ENCODE measurements around the gene BRD4.

Gene BRD4

DNA sequence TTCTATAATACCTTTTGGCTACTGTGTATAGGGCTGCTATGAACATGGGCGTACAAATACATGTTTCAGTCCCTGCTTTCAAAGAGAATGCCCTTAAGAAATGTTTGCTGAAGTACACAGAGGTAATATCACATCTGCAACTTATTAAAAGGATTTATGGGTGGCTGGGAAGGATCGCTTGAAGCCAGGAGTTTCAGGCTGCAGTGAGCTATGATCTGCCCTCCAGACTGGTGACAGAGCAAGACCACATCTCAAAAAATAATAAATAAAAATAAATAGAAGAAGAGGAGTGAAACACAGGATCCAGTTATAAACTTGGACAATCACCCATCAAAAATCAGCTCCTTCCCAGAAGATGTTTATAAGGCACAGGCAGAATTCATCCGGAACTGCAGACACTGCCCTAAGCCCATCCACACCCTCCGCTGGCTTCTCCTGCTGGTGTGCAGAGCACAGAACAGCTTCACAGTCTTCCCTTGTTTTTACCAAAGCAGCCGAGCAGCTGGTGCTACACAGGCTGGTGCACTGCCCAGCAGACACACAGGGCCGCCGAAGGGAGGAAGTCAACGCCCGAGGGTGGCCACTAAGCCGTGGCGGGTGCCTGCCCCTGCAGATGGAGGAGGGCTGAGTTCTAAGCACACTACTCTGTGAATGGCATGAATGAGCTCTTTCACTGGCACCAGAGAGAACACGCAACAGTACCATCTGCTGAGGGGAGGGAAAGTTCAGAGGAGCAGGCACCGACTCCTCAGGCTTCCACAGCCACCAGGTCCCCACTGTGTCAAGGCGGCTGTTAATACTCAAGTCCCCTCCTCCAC, 44.0 kb downstream of the BRD4 start:
- DNase-seq: no peak

GRCh38 chr19:15287496-15287895, 44.8 kb downstream of the BRD4 start:
- DNase-seq: no peak

DNA sequence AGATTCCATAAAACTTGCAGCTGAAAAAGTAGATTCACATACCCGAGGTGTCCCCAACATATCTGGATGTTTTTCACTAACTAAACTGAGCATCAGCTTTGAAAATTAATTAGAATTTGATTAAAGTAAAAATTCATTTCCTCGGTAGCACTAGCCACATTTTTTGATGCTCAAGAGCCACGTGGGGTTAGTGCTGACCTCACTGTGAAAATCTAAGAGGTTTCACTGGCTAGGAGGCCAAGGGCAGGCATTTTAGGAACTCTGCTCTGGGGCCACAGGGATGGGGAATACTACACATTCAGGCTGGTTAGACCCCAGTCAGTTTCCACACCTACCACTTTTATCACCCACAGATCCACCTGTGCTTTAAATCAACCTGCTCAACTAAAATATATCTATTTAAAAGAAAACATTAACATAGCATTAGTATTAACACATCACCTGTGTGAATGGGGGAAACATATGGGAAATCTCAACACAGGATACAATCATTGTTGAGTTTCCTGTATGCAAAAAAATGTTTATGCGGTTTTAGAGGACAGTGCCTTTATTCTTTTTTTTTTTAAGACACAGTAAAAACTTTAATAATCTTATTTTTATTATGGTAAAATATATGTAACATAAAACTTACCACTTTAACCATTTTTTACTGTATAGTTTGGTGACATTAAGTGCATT, 45.5 kb downstream of the BRD4 start:
- no peak for DNase-seq

GRCh38 chr19:15285896-15286591, 46.3 kb downstream of the BRD4 start:
- DNase-seq: no peak

- no peak for DNase-seq
These were observed 47.4 kb downstream of the BRD4 start for GRCh38 chr19:15284896-15285295.

GRCh38 chr19:15284091-15284490, 48.2 kb downstream of the BRD4 start:
- no peak for DNase-seq

- no peak for DNase-seq
These were observed 49.0 kb downstream of the BRD4 start for GRCh38 chr19:15283141-15283883.

DNA sequence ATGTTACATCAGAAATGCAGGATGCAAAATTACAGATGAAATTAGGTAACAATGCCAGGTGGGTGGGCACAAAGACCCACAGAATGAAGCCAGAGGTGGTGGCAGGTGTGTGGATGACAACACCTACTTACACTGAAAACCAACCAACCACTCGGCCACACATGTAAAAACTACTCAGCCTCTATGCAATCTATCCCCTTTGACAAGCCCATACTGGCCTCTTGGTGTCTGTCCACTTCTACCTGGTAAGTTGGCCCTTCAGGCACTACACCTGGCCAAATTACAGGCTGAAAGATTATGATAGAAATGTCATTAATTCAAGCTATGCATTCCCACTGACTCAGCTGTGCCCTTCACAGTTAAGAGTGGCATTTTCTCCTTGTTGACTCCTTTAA, 50.0 kb downstream of the BRD4 start:
- no peak for DNase-seq

DNA sequence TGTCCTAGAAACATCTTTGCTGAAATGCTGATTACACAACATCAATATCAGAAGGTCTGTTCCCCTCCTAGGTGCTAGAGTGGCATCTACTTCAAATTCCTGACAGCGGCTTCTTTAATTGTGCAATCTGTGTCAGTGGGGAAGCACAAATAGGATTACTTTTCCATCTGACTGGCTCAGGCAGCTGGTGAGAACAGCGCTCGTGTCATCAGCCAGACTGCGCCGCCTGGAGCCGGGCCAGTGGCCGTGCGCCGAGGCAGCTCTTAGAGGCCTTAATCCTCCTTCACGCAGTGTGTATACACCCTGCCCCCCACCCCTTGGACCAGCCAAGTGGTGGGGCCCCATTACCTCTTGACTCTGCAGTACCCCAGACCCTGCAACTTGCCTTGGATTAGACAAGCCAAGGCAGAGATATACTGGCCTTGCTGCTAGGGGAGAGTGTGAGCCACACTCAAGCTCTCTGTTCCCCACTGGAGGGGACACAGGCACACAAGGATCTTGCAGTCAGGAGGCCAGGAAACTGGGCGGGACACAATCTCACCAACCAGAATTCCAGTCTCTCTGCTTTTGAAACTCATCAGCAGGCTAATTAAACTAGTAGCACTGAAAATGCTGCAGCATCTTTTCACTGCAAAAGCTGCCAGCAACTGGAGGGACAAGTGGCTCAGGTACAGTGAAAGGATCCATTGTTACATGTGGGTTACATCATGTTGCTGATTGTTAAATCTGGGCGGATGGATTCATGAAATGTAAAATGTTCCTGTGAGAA, 51.2 kb downstream of the BRD4 start:
- DNase-seq: no peak

- no peak for DNase-seq
These were observed 52.2 kb downstream of the BRD4 start for GRCh38 chr19:15280048-15280725.

DNA sequence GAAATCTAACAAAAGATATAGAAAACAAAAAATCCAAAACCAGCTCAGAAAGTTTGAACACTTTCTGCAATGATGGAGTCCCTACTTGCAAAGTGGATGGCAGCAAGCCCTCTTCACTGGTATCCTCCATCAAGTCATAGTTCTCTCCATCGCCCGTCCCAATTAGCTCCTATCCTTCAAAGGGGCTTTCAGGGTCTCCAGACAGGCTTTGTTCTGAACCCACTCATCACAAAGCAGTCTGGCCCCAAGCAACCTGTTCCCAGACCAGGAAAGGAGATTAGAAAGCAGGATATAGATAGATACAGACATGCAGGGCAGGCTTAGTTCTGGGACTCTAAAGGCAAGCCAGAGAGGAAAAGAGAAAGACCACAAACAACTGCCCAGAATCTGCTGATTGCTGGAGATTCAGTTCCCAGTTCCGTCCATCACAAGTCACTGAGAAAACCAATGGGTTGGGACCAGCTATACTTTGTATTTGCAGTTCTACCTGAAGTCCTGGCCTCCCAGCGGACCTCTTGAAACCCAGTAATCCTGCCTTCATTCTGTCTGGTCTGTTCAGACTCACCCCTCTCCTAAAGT, 52.9 kb downstream of the BRD4 start:
- no peak for DNase-seq

GRCh38 chr19:15276620-15277215, 55.6 kb downstream of the BRD4 start:
- DNase-seq: no peak

GRCh38 chr19:15274477-15274876, 57.9 kb downstream of the BRD4 start:
- no peak for DNase-seq

DNA sequence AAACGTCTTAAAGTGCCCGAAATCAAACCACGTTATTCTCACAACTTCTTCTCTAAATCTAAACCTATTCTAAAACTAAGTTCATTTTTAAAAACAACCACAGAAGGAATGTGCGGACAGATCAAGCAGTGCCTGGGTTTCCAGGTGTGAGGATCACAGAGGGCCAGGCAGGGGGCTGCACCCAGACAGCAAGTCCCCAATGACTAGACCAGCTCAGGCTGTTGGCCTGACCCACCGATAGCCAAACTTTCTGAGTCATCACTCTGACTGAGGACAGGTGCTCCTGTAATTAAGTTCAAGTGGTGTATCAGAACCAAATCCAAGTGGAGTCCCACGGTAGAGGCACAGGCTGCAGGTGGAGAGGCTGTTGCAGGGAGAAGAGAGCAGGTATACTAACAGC, 62.5 kb downstream of the BRD4 start:
- DNase-seq: no peak

DNA sequence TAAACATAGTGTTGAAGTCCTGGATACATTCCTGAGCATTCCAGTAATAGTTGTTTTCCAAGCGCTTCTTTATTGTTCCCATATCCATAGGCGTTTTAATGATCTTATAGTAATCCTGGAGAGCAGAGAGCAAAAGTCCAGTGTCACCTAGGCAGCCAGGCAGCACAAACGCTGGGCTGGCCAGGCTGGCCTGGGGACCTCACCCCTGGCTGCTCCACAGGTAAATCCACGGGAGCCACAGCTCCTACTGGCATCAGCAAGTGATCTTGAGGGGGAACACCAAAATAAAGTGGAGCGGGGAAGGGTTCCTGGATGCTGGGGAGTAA, 63.4 kb downstream of the BRD4 start:
- no peak for DNase-seq

DNA sequence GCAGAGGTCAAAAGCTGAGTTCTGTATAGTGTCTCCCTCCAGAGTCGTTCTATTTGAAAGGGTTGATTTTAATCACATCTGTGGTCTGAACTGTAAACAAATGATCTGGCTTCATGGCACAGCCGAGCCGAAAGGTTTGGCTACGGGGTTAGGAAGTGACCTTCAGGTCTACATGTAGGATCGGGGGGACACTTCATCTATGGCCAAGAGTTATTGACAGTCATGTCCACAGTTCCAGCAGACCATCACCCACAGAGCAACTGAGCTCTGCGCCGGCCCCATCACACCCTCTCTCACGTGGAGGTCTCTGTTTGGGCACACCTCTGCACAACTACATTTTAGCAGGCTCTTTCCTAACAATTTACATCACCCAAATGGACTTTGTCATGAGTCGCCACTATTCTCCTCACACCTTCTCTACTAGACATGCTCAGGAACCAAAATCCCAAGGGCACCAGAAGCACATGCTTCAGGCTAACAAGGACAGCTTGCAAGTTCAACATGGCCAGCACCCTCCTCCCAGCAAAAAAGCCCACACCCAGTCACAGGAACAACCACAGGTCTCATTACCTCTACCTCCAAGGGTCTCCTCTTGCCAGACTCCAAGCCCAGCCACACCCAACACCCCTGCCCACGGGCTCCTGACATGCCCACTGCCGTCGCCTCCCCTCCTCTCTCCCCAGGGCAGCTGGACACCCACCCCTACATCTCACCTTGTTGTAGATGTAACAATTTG, 64.0 kb downstream of the BRD4 start:
- no peak for DNase-seq

DNA sequence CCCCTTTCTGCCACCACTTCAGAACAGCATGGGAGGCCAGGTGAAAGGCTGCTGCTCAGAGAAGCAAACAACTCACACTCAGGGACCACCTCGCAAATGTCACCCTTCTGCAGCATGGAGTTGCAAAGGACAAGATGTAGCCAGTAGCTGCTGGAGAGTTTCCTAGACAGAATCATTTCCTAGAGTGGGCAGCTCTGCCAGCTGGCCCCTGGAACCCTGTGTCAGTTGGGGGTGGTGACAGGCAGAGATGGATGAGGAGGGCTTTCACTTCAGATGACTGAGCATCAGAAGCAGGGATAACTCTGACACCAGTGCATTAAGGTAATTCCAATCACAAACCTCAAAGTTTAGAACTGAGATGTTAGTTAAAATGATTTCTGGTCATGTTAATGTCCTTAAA, 65.7 kb downstream of the BRD4 start:
- DNase-seq: no peak

GRCh38 chr19:15265850-15266248, 66.5 kb downstream of the BRD4 start:
- no peak for DNase-seq

DNA sequence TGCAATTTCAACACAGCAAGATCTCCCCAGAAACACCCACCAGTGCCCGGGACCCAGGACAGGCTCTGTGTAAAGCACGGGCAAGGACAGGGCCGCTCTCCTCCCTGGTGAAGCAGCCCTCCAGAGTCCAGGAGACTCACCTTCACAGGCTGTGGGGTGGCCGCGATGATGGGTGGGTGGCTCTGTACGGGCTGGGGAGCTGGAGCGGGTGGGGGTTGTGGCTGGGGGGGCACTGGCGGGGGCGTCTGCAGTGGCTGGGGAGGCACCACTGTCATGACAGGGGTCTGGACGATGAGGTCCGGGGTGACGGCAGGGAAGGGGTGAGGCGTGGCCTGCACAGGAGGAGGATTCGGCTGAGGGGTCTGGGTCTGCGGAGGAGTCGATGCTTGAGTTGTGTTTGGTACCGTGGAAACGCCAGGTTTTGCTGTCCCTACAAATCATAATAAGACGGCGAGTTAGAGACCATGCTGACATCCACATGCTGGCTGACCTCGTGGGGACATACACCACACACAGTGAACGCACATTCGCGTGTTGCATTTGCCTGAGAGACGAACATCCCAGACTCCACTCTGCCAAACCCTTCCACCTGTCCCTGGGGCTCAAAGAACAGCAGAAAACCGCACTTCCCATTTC, 67.0 kb downstream of the BRD4 start:
- no peak for DNase-seq

- no peak for DNase-seq
These were observed 67.5 kb downstream of the BRD4 start for GRCh38 chr19:15264933-15265206.
